T-cell (primary cell): ENCODE measurements around the gene PROCR. TPM values are rescaled to one million over a fixed set of nuclear protein-coding genes. Genes with fewer than 3 reads are reported as not detected.
"Not testable (repeated sequence)": the region's sequence is repeated elsewhere in the genome, so short reads cannot be mapped to it uniquely, and the experiment has no call there.

Experiments
- ATAC-seq, 4 experiments: fragments of 200-7000 bp in 3 of 4; fragments of 150-1000 bp in 1 of 4; cut with Tn5 transposase; replicated peaks in 1 of 4; 1 replicate in 3 of 4; 2 replicates in 1 of 4; pipeline ENCODE4 v1.10.0; 2021; ENCODE audit warnings: moderate library complexity in 3 of 4, mild to moderate bottlenecking in 2 of 4, moderate number of reproducible peaks in 1 of 4
- CTCF ChIA-PET, 2 donors: fragments of 300-600 bp; sonication (Branson Sonifier 250); formaldehyde crosslinking; loops; one replicate each; lab custom pipeline; 2022; ENCODE audit warnings: antibody characterized with exemption in 2 of 2; lab: Charles Lee
- POLR2A ChIA-PET, 2 donors: fragments of 300-600 bp; sonication (Branson Sonifier 250); formaldehyde crosslinking; loops; one replicate each; lab custom pipeline; 2022; ENCODE audit warnings: antibody characterized with exemption in 2 of 2; lab: Charles Lee
- DNase-seq, 35 experiments: peaks; one replicate each; pipeline versions ENCODE4 v3.0.0 to v3.0.0-alpha.2; 2013 to 2023
- H3K27ac ChIP-seq: one replicate; pipeline ENCODE4 v1.5.1; 2013; ENCODE audit warnings: low read length
- H3K27me3 ChIP-seq, 2 experiments: replicated peaks in 1 of 2; 1 replicate in 1 of 2; 2 replicates in 1 of 2; pipeline versions ENCODE4 v1.6.1 to v1.7.0; 2013; ENCODE audit warnings: low read length in 1 of 2, mixed read lengths in 1 of 2; ENCODE audit not compliant: control insufficient read depth in 2 of 2, insufficient read depth in 2 of 2; ENCODE audit errors: extremely low read depth in 1 of 2
- H3K36me3 ChIP-seq, 2 donors: 1 replicate in 1 of 2; 2 replicates in 1 of 2; pipeline versions ENCODE4 v1.6.1 to v1.7.0; 2013; ENCODE audit warnings: low read length in 1 of 2; ENCODE audit not compliant: control insufficient read depth in 2 of 2, insufficient read depth in 1 of 2; ENCODE audit errors: extremely low read depth in 1 of 2
- H3K4me1 ChIP-seq, 2 experiments: 1 replicate in 1 of 2; 2 replicates in 1 of 2; pipeline versions ENCODE4 v1.6.1 to v1.7.0; 2013; ENCODE audit warnings: low read length in 2 of 2, mixed read lengths in 1 of 2; ENCODE audit not compliant: insufficient read depth in 2 of 2, control insufficient read depth in 1 of 2; ENCODE audit errors: extremely low read depth in 1 of 2
- H3K4me3 ChIP-seq, 2 donors: 1 replicate in 1 of 2; 2 replicates in 1 of 2; pipeline versions ENCODE4 v1.5.1 to v1.7.0; 2013; ENCODE audit warnings: mild to moderate bottlenecking in 2 of 2, low read length in 1 of 2, moderate library complexity in 1 of 2; ENCODE audit not compliant: control insufficient read depth in 1 of 2; ENCODE audit errors: extremely low read depth in 1 of 2
- H3K9me3 ChIP-seq: 2 replicates; pipeline ENCODE4 v1.7.0; 2013
- H3K27ac Mint-ChIP-seq, 2 donors: one replicate each; pipeline ENCODE4 v1.8.0; 2020 to 2021; ENCODE audit warnings: mild to moderate bottlenecking in 2 of 2, mixed read lengths in 2 of 2
- H3K27me3 Mint-ChIP-seq, 2 donors: one replicate each; pipeline ENCODE4 v1.8.0; 2021 to 2022; ENCODE audit warnings: mixed read lengths in 2 of 2
- H3K36me3 Mint-ChIP-seq: one replicate; pipeline ENCODE4 v1.8.0; 2021; ENCODE audit warnings: mixed read lengths
- H3K4me1 Mint-ChIP-seq, 3 donors: one replicate each; pipeline ENCODE4 v1.8.0; 2020 to 2022; ENCODE audit warnings: mixed read lengths in 3 of 3, mild to moderate bottlenecking in 1 of 3
- H3K4me3 Mint-ChIP-seq, 3 donors: one replicate each; pipeline ENCODE4 v1.8.0; 2020 to 2022; ENCODE audit warnings: mild to moderate bottlenecking in 3 of 3, mixed read lengths in 3 of 3, moderate library complexity in 3 of 3
- H3K9me3 Mint-ChIP-seq, 3 donors: one replicate each; pipeline ENCODE4 v1.8.0; 2020 to 2022; ENCODE audit warnings: mixed read lengths in 3 of 3
- WGBS: methylation state at CpG from one replicate; pipeline ENCODE4 v1.1.5; 2013; ENCODE audit warnings: missing lambda C conversion rate; ENCODE audit not compliant: insufficient coverage; 5-methylcytosine and 5-hydroxymethylcytosine counted together
- total RNA-seq, 35 experiments: library from RNA in 6 of 35; stranded (reverse) in 6 of 35; fragments of 120-200 nt in 1 of 35; gene quantifications; one replicate each; pipeline versions ENCODE4 v1.2.1 to v1.2.4 and lab custom pipeline; 2013 to 2026

Gene PROCR
- total RNA-seq, 5 donors from 2014 or later (not counting 1 experiment from before 2014, with no cell fraction given): 0.28 to 3.0 (median 1.5) TPM

- Mint-ChIP-seq H3K9me3 (no peaks in the 10 kb centered on the region), H3K4me1 (peaks cover 6% of the 10 kb centered on the region in 3 donors), H3K36me3 (no peaks in the 10 kb centered on the region), H3K27ac (no peak overlapping the region), H3K4me3 (no peak overlapping the region), H3K27me3 (no peaks in the 10 kb centered on the region)
- CTCF ChIA-PET: no interaction called here
- Histone ChIP-seq H3K4me3 (no peak overlapping the region), H3K36me3 (no peaks in the 10 kb centered on the region), H3K4me1 (peaks cover 0 to 5% of the 10 kb centered on the region in 2 experiments), H3K27me3 (no peaks in the 10 kb centered on the region), H3K27ac (no peak overlapping the region), H3K9me3 (no peaks in the 10 kb centered on the region)
- no peak for ATAC-seq
- WGBS: no CpG with 5 or more reads among the region's 2 CpGs
- no peak for DNase-seq
- POLR2A ChIA-PET: no interaction called here
These were observed 15.9 kb upstream of the PROCR start for GRCh38 chr20:35155936-35156335.

GRCh38 chr20:35156978-35157377 lies 14.9 kb upstream of the PROCR start:
- Histone ChIP-seq H3K36me3 (no peaks in the 10 kb centered on the region), H3K9me3 (no peaks in the 10 kb centered on the region), H3K27ac (no peak overlapping the region), H3K27me3 (no peaks in the 10 kb centered on the region), H3K4me3 (no peak overlapping the region), H3K4me1 (peaks cover 0 to 16% of the 10 kb centered on the region in 2 experiments)
- H3K9me3 Mint-ChIP-seq: no peaks in the 10 kb centered on the region
- no peak overlapping the region for H3K4me3 Mint-ChIP-seq
- H3K27me3 Mint-ChIP-seq: no peaks in the 10 kb centered on the region
- ChIA-PET CTCF (interaction anchor here in 1 of 2 donors (0.6 to 0.8 kb wide), 3 partner anchors 10 to 296 kb away, joined by 3 to 5 read pairs (median 3); no protein-coding TSS in a partner anchor), POLR2A (interaction anchor here in 1 of 2 donors (0.6 kb wide), 1 partner anchor 388 kb away, joined by 4 read pairs; no protein-coding TSS in a partner anchor)
- H3K4me1 Mint-ChIP-seq: peaks cover 12 to 14% (median 14%) of the 10 kb centered on the region in 3 donors
- no peak for ATAC-seq
- no peaks in the 10 kb centered on the region for H3K36me3 Mint-ChIP-seq
- no peak for DNase-seq
- WGBS: 89% methylated on average over 4 of the region's 6 CpGs
- no peak overlapping the region for H3K27ac Mint-ChIP-seq

- H3K27me3 ChIP-seq, H3K27ac ChIP-seq, H3K9me3 ChIP-seq, H3K27me3 Mint-ChIP-seq, ATAC-seq, H3K36me3 ChIP-seq, H3K4me3 ChIP-seq, DNase-seq, CTCF ChIA-PET, POLR2A ChIA-PET, H3K9me3 Mint-ChIP-seq: not testable (repeated sequence)
- Mint-ChIP-seq H3K4me3 (peak overlapping the region in 1 of 3 donors; percentile 54), H3K27ac (peak overlapping the region in 1 of 2 donors; percentile 15), H3K36me3 (peaks cover 21% of the 10 kb centered on the region), H3K4me1 (peaks cover 18 to 29% (median 20%) of the 10 kb centered on the region in 3 donors)
- peaks cover 0 to 19% of the 10 kb centered on the region in 2 experiments for H3K4me1 ChIP-seq
- WGBS: 87% methylated on average over 2 of the region's 5 CpGs
These were observed 11.5 kb upstream of the PROCR start for GRCh38 chr20:35160341-35160740.

GRCh38 chr20:35164531-35164930 lies 7.3 kb upstream of the PROCR start:
- H3K27me3 Mint-ChIP-seq, DNase-seq, H3K4me3 Mint-ChIP-seq, H3K9me3 ChIP-seq, H3K9me3 Mint-ChIP-seq, H3K36me3 ChIP-seq, ATAC-seq, CTCF ChIA-PET, H3K27me3 ChIP-seq, H3K27ac ChIP-seq, H3K4me3 ChIP-seq: not testable (repeated sequence)
- POLR2A ChIA-PET: interaction anchor here in 1 of 2 donors (0.5 kb wide), 1 partner anchor 378 kb away, joined by 4 read pairs; no protein-coding TSS in a partner anchor
- Mint-ChIP-seq H3K36me3 (peaks cover 21% of the 10 kb centered on the region), H3K27ac (peak overlapping the region in 1 of 2 donors; percentile 55), H3K4me1 (peaks cover 18 to 29% (median 20%) of the 10 kb centered on the region in 3 donors)
- H3K4me1 ChIP-seq: peaks cover 0 to 19% of the 10 kb centered on the region in 2 experiments

- ChIA-PET CTCF (interaction anchor here (0.5 to 0.7 kb wide), 4 partner anchors 27 to 853 kb away, joined by 3 to 8 read pairs (median 4); no protein-coding TSS in a partner anchor), POLR2A (interaction anchor here (0.5 to 0.6 kb wide), 3 partner anchors 61 to 396 kb away, joined by 3 to 4 read pairs (median 3); no protein-coding TSS in a partner anchor)
- H3K27ac Mint-ChIP-seq: no peak overlapping the region
- H3K4me1 ChIP-seq: peaks cover 0 to 18% of the 10 kb centered on the region in 2 experiments
- no peaks in the 10 kb centered on the region for H3K27me3 ChIP-seq
- no peak overlapping the region for H3K4me3 ChIP-seq
- peaks cover 17 to 27% (median 18%) of the 10 kb centered on the region in 3 donors for H3K4me1 Mint-ChIP-seq
- no peaks in the 10 kb centered on the region for H3K36me3 ChIP-seq
- peaks cover 0 to 4% (median 3%) of the 10 kb centered on the region in 3 donors for H3K9me3 Mint-ChIP-seq
- DNase-seq: no peak
- ATAC-seq: no peak
- H3K27ac ChIP-seq: no peak overlapping the region
- no peak overlapping the region for H3K4me3 Mint-ChIP-seq
- 83% methylated on average over 2 of the region's 4 CpGs for WGBS
- H3K36me3 Mint-ChIP-seq: peaks cover 21% of the 10 kb centered on the region
- no peaks in the 10 kb centered on the region for H3K9me3 ChIP-seq
- no peaks in the 10 kb centered on the region for H3K27me3 Mint-ChIP-seq
These were observed 6.4 kb upstream of the PROCR start for GRCh38 chr20:35165221-35166185.

- POLR2A ChIA-PET: interaction anchor here (0.6 kb wide), 2 partner anchors 76 to 210 kb away, joined by 6 to 14 read pairs; no protein-coding TSS in a partner anchor
- H3K4me1 Mint-ChIP-seq: peaks cover 11 to 22% (median 13%) of the 10 kb centered on the region in 3 donors
- CTCF ChIA-PET: interaction anchor here in 1 of 2 donors (0.6 kb wide), 1 partner anchor 1332 kb away, joined by 4 read pairs; no protein-coding TSS in a partner anchor
These were observed 5.5 kb upstream of the PROCR start for GRCh38 chr20:35166242-35166830.

More at GRCh38 chr20:35166242-35166830, 5.5 kb upstream of the PROCR start:
- WGBS: 59% methylated on average over 4 of the region's 5 CpGs
- H3K36me3 Mint-ChIP-seq: peaks cover 21% of the 10 kb centered on the region
- H3K27me3 Mint-ChIP-seq: no peaks in the 10 kb centered on the region
- Histone ChIP-seq H3K4me1 (peaks cover 0 to 10% of the 10 kb centered on the region in 2 experiments), H3K9me3 (no peaks in the 10 kb centered on the region), H3K36me3 (no peaks in the 10 kb centered on the region), H3K4me3 (no peak overlapping the region), H3K27ac (no peak overlapping the region), H3K27me3 (no peaks in the 10 kb centered on the region)
- DNase-seq (no peak), ATAC-seq (no peak)
- no peak overlapping the region for H3K27ac Mint-ChIP-seq
- no peak overlapping the region for H3K4me3 Mint-ChIP-seq
- peaks cover 0 to 4% (median 3%) of the 10 kb centered on the region in 3 donors for H3K9me3 Mint-ChIP-seq
